Inflammatory macrophage (primary cell): Measurements from ENCODE around the gene NUP98.

Experiments
- DNase-seq, 2 donors: peaks; one replicate each; pipeline ENCODE4 v3.0.0-alpha.2; 2020 to 2022
- total RNA-seq, 18 experiments: gene quantifications; one replicate each; lab custom pipeline; 2026; ENCODE audit warnings: mixed read lengths in 6 of 18, inconsistent platforms in 2 of 18; lab: John Stamatoyannopoulos, UW

The NUP98 gene
- total RNA-seq, result 202 to 271 (median 232) reads per million in 18 experiments

- DNase-seq, result peak; percentile 100
These were observed at the start of gene NUP98 for GRCh38 chr11:3797329-3798090. TSS of gene NUP98 (minus strand) at chr11:3797554. CDS start at chr11:3782117, 15,437 bp downstream.

- no peak for DNase-seq
These were observed 48.3 kb upstream of the NUP98 start for GRCh38 chr11:3845670-3846069.

GRCh38 chr11:3845246-3845645, 47.9 kb upstream of the NUP98 start:
- DNase-seq, result no peak

- no peak for DNase-seq
These were observed 46.0 kb upstream of the NUP98 start for GRCh38 chr11:3843326-3843725.

GRCh38 chr11:3841426-3842350, 44.3 kb upstream of the NUP98 start:
- DNase-seq, result peak; percentile 85 to 93

- peak; percentile 74 to 79 for DNase-seq
These were observed 43.6 kb upstream of the NUP98 start, which contains the start of gene RHOG for GRCh38 chr11:3840870-3841425. TSS of gene RHOG (minus strand) at chr11:3840959. CDS start at chr11:3828138, 12,821 bp downstream.

GRCh38 chr11:3840004-3840869, 42.9 kb upstream of the NUP98 start:
- no peak for DNase-seq

- peak in 1 of 2 donors; percentile 51 for DNase-seq
These were observed 41.1 kb upstream of the NUP98 start for GRCh38 chr11:3838504-3838903.

GRCh38 chr11:3837793-3838192, 40.4 kb upstream of the NUP98 start:
- DNase-seq, result peak; percentile 86 to 90

GRCh38 chr11:3836903-3837302, 39.5 kb upstream of the NUP98 start:
- DNase-seq, result peak; percentile 55 to 65

GRCh38 chr11:3835751-3836150, 38.4 kb upstream of the NUP98 start:
- DNase-seq, result no peak

- DNase-seq, result peak; percentile 85 to 87
These were observed 37.5 kb upstream of the NUP98 start for GRCh38 chr11:3834664-3835461.

- DNase-seq, result no peak
These were observed 37.0 kb upstream of the NUP98 start for GRCh38 chr11:3834349-3834663.

GRCh38 chr11:3833449-3833848, 36.1 kb upstream of the NUP98 start:
- DNase-seq, result no peak

- no peak for DNase-seq
These were observed 35.5 kb upstream of the NUP98 start for GRCh38 chr11:3832816-3833215.

GRCh38 chr11:3831378-3832239, 34.3 kb upstream of the NUP98 start:
- DNase-seq, result peak; percentile 88 to 94

- DNase-seq, result peak in 1 of 2 donors; percentile 40
These were observed 33.4 kb upstream of the NUP98 start for GRCh38 chr11:3830730-3831129.

GRCh38 chr11:3830088-3830487, 32.7 kb upstream of the NUP98 start:
- DNase-seq, result no peak

- peak in 1 of 2 donors; percentile 56 for DNase-seq
These were observed 30.3 kb upstream of the NUP98 start for GRCh38 chr11:3827434-3828186.
